ENCODE data around the gene CEP131.

CEP131 gene

GRCh38 chr17:81153340-81153803, 69.4 kb downstream of the CEP131 start:
- Histone ChIP-seq H3K36me3 (ENCODE audit: low read depth) (no peaks in the 10 kb centered on the region), H3K4me1 (ENCODE audit: insufficient read depth, poor library complexity, severe bottlenecking) (no peaks in the 10 kb centered on the region), H3K27ac (ENCODE audit: poor library complexity, severe bottlenecking) (no peak overlapping the region), H3K4me3 (ENCODE audit: severe bottlenecking) (no peak overlapping the region), H3K9me3 (ENCODE audit: severe bottlenecking) (no peaks in the 10 kb centered on the region), H3K27me3 (ENCODE audit: insufficient read depth, poor library complexity, severe bottlenecking) (peaks cover 4% of the 10 kb centered on the region)
- ATAC-seq (ENCODE audit: low read depth) (no peak), DNase-seq (ENCODE audit: low spot score) (no peak)
- no peak for TF ChIP-seq CTCF (IDR thresholded peaks at IDR 0.05; ENCODE audit: poor library complexity, severe bottlenecking)

- no peak for ATAC-seq (ENCODE audit: low read depth)
- no peak overlapping the region for H3K27ac ChIP-seq (ENCODE audit: poor library complexity, severe bottlenecking)
- no peaks in the 10 kb centered on the region for H3K36me3 ChIP-seq (ENCODE audit: low read depth)
- DNase-seq (ENCODE audit: low spot score): no peak
- H3K4me1 ChIP-seq (ENCODE audit: insufficient read depth, poor library complexity, severe bottlenecking): no peaks in the 10 kb centered on the region
- H3K4me3 ChIP-seq (ENCODE audit: severe bottlenecking): no peak overlapping the region
- TF ChIP-seq CTCF (IDR thresholded peaks at IDR 0.05; ENCODE audit: poor library complexity, severe bottlenecking): no peak
- H3K9me3 ChIP-seq (ENCODE audit: severe bottlenecking): no peaks in the 10 kb centered on the region
- H3K27me3 ChIP-seq (ENCODE audit: insufficient read depth, poor library complexity, severe bottlenecking): peaks cover 4% of the 10 kb centered on the region
These were observed 70.4 kb downstream of the CEP131 start for GRCh38 chr17:81152288-81152828.

GRCh38 chr17:81151278-81151677, 71.5 kb downstream of the CEP131 start:
- H3K4me1 ChIP-seq (ENCODE audit: insufficient read depth, poor library complexity, severe bottlenecking): no peaks in the 10 kb centered on the region
- peaks cover 4% of the 10 kb centered on the region for H3K27me3 ChIP-seq (ENCODE audit: insufficient read depth, poor library complexity, severe bottlenecking)
- H3K4me3 ChIP-seq (ENCODE audit: severe bottlenecking): no peak overlapping the region
- H3K27ac ChIP-seq (ENCODE audit: poor library complexity, severe bottlenecking): no peak overlapping the region
- ATAC-seq (ENCODE audit: low read depth) (no peak), DNase-seq (ENCODE audit: low spot score) (no peak)
- no peaks in the 10 kb centered on the region for H3K9me3 ChIP-seq (ENCODE audit: severe bottlenecking)
- TF ChIP-seq CTCF (IDR thresholded peaks at IDR 0.05; ENCODE audit: poor library complexity, severe bottlenecking): no peak
- no peaks in the 10 kb centered on the region for H3K36me3 ChIP-seq (ENCODE audit: low read depth)

GRCh38 chr17:81150377-81151077, 72.2 kb downstream of the CEP131 start:
- no peak for TF ChIP-seq CTCF (IDR thresholded peaks at IDR 0.05; ENCODE audit: poor library complexity, severe bottlenecking)
- Histone ChIP-seq H3K36me3 (ENCODE audit: low read depth) (no peaks in the 10 kb centered on the region), H3K9me3 (ENCODE audit: severe bottlenecking) (no peaks in the 10 kb centered on the region), H3K27ac (ENCODE audit: poor library complexity, severe bottlenecking) (no peak overlapping the region), H3K4me3 (ENCODE audit: severe bottlenecking) (no peak overlapping the region), H3K27me3 (ENCODE audit: insufficient read depth, poor library complexity, severe bottlenecking) (peaks cover 4% of the 10 kb centered on the region), H3K4me1 (ENCODE audit: insufficient read depth, poor library complexity, severe bottlenecking) (no peaks in the 10 kb centered on the region)
- DNase-seq (ENCODE audit: low spot score) (no peak), ATAC-seq (ENCODE audit: low read depth) (no peak)

GRCh38 chr17:81148986-81149533, 73.7 kb downstream of the CEP131 start:
- H3K9me3 ChIP-seq (ENCODE audit: severe bottlenecking): no peaks in the 10 kb centered on the region
- H3K4me3 ChIP-seq (ENCODE audit: severe bottlenecking): no peak overlapping the region
- ATAC-seq (ENCODE audit: low read depth) (no peak), DNase-seq (ENCODE audit: low spot score) (no peak)
- H3K27me3 ChIP-seq (ENCODE audit: insufficient read depth, poor library complexity, severe bottlenecking): peaks cover 4% of the 10 kb centered on the region
- TF ChIP-seq CTCF (IDR thresholded peaks at IDR 0.05; ENCODE audit: poor library complexity, severe bottlenecking): no peak
- no peaks in the 10 kb centered on the region for H3K4me1 ChIP-seq (ENCODE audit: insufficient read depth, poor library complexity, severe bottlenecking)
- no peak overlapping the region for H3K27ac ChIP-seq (ENCODE audit: poor library complexity, severe bottlenecking)
- no peaks in the 10 kb centered on the region for H3K36me3 ChIP-seq (ENCODE audit: low read depth)
